Activated CD4-positive, alpha-beta memory T cell treated with anti-CD3 and anti-CD28 coated beads for 36 hours (primary cell): ENCODE results near the gene COL9A2. TPM values are rescaled to one million over a fixed set of nuclear protein-coding genes. Genes with fewer than 3 reads are reported as not detected.

Source experiments
- CTCF ChIA-PET: fragments of 350-600 bp; sonication (Branson Sonifier 250); formaldehyde crosslinking; loops from one replicate; lab custom pipeline; 2021; ENCODE audit warnings: antibody characterized with exemption, inconsistent platforms; lab: Charles Lee
- POLR2A ChIA-PET: fragments of 350-600 bp; sonication (Branson Sonifier 250); formaldehyde crosslinking; loops from one replicate; lab custom pipeline; 2021; ENCODE audit warnings: antibody characterized with exemption; lab: Charles Lee
- DNase-seq: peaks from one replicate; pipeline ENCODE4 v3.0.0-alpha.2; 2020
- H3K27ac Mint-ChIP-seq: one replicate; pipeline ENCODE4 v1.8.0; 2021; ENCODE audit warnings: mixed read lengths
- H3K27me3 Mint-ChIP-seq: one replicate; pipeline ENCODE4 v1.8.0; 2021; ENCODE audit warnings: mixed read lengths
- H3K36me3 Mint-ChIP-seq: one replicate; pipeline ENCODE4 v1.8.0; 2021; ENCODE audit warnings: mixed read lengths
- H3K4me1 Mint-ChIP-seq: one replicate; pipeline ENCODE4 v1.8.0; 2021; ENCODE audit warnings: low read depth, mixed read lengths
- H3K4me3 Mint-ChIP-seq: one replicate; pipeline ENCODE4 v1.8.0; 2021; ENCODE audit warnings: mild to moderate bottlenecking, mixed read lengths
- H3K9me3 Mint-ChIP-seq: one replicate; pipeline ENCODE4 v1.8.0; 2021; ENCODE audit warnings: mixed read lengths
- intact Hi-C: fragments of 100-400 bp; cut with micrococcal nuclease; formaldehyde crosslinking; loops from one replicate; pipeline ENCODE4 v1.15.1; 2023
- total RNA-seq, 2 experiments: library from RNA; stranded (reverse); gene quantifications; one replicate each; pipeline ENCODE4 v1.2.3, GENCODE V29; 2021

COL9A2 gene
- total RNA-seq, 2 experiments from 2014 or later: 11.7 to 13.1 TPM

DNA sequence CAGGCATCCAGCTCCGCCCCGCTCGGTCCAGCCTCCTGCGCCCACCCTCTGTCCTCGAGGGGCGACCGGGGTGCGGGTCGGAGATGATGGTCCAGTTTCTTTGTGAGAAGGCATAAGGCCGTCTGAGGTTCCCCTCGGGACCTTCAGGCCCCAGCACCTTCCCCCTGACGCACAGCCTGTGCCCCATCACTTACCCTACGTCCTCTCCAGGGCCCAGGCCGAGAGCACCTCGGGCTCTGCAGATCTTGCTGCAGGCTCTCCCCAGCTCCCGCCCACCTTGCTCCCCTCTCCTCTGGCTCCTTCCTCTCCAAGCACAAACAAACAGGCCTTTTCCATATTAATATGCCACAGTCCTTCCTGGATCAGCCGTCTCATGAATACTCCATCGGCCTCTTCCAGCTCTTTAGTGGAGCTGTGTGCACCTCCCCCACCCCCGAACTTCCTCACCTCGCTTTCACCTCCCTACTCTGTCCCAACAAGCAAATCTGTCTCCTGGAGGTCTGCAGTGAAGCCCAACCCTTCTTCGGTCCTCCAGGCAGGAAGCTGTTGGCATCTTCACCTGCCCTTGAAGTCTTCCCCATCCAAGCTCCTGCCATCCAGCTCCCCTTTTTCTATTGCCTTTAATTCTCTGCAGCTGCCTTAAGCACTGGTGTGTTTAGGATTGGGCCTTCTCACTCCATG is 448 bp upstream of the COL9A2 start:
- Mint-ChIP-seq H3K27ac (no peak overlapping the region), H3K4me1 (peaks cover 42% of the 10 kb centered on the region), H3K36me3 (peaks cover 2% of the 10 kb centered on the region), H3K4me3 (peak overlapping the region; percentile 30), H3K9me3 (no peaks in the 10 kb centered on the region), H3K27me3 (peaks cover 9% of the 10 kb centered on the region)
- CTCF ChIA-PET: interaction anchor here (0.6 to 7.5 kb wide), 8 partner anchors 15 to 174 kb away, joined by 3 to 96 read pairs (median 18); no protein-coding TSS in a partner anchor
- POLR2A ChIA-PET: interaction anchor here (1.1 kb wide), 1 partner anchor 165 kb away, joined by 3 read pairs; no protein-coding TSS in a partner anchor
- no peak for DNase-seq
- intact Hi-C loops: loop anchor here (5.0 kb wide), 1 partner anchor 60 kb away; the partner anchor contains the start of gene ZMPSTE24

DNA sequence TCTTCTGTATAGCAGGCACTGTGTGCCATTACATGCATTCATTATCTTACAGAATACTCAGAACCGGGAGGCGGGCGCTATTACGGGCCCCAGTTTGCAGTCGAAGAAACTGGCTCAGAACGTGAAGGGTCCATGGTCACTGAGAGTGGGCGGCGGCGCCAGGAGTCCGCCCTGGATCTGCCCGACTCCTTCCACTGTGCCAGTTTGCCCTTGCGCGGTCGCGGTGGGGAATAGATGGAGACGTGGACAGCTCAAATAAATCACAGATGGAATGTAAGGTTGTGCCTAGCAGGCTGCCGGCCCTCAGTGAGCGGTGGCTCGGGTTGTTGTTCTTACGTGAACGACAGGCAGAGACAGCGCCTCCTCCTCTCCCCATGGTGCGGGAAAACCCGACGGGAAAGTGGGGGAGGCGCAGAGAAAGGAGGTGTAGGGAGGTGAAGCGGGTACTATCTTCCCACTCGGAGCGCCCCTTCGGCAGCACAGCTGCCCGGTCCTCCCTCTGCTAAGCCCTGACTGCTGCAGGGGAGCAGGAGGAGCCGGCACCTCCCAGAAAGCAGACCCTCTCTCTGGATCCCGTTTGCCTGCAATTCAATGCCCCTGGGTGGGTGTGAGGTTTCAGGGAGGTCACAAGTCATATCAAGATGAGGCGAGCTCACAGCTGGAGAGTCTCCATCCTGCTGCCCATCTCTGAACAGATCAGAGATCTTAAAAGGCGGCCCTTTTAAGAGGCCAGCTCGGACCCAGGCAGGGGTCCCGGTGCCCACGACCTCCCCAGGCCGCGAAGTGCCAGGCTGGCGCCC is 1.1 kb downstream of the COL9A2 start:
- CTCF ChIA-PET: interaction anchor here (0.6 to 7.5 kb wide), 26 partner anchors 18 to 650 kb away, joined by 3 to 96 read pairs (median 4); partner anchors contain the start of gene ZMPSTE24
- Mint-ChIP-seq H3K27ac (peak overlapping the region; percentile 56), H3K4me1 (peaks cover 47% of the 10 kb centered on the region)

GRCh38 chr1:40315239-40315794 is 1.8 kb downstream of the COL9A2 start:
- POLR2A ChIA-PET: interaction anchor here (1.1 to 1.3 kb wide), 4 partner anchors 20 to 74 kb away, joined by 3 to 5 read pairs (median 4); partner anchors contain the start of gene SMAP2
- Mint-ChIP-seq H3K4me1 (peaks cover 47% of the 10 kb centered on the region), H3K27me3 (peaks cover 9% of the 10 kb centered on the region)

More for the DNA sequence above, 1.1 kb downstream of the COL9A2 start:
- DNase-seq: peak; percentile 56
- peak overlapping the region; percentile 85 for H3K4me3 Mint-ChIP-seq
- H3K27me3 Mint-ChIP-seq: peaks cover 9% of the 10 kb centered on the region
- H3K9me3 Mint-ChIP-seq: no peaks in the 10 kb centered on the region
- POLR2A ChIA-PET: interaction anchor here (0.9 to 1.3 kb wide), 5 partner anchors 20 to 82 kb away, joined by 3 to 5 read pairs (median 3); partner anchors contain the start of gene SMAP2
- intact Hi-C loops: loop anchor here (1.0 to 5.0 kb wide), 4 partner anchors 23 to 163 kb away; partner anchors contain the start of gene ZMPSTE24
- H3K36me3 Mint-ChIP-seq: peaks cover 2% of the 10 kb centered on the region

GRCh38 chr1:40314721-40315238 is 2.3 kb downstream of the COL9A2 start:
- no peak for DNase-seq
- Mint-ChIP-seq H3K9me3 (no peaks in the 10 kb centered on the region), H3K4me1 (peaks cover 47% of the 10 kb centered on the region), H3K4me3 (peak overlapping the region; percentile 85), H3K36me3 (peaks cover 2% of the 10 kb centered on the region), H3K27ac (peak overlapping the region; percentile 64), H3K27me3 (peaks cover 9% of the 10 kb centered on the region)
- intact Hi-C loops: loop anchor here (1.0 to 5.0 kb wide), 4 partner anchors 24 to 161 kb away; partner anchors contain the start of gene ZMPSTE24
- ChIA-PET POLR2A (interaction anchor here (1.1 to 1.3 kb wide), 3 partner anchors 19 to 73 kb away, joined by 3 to 5 read pairs (median 3); partner anchors contain the start of gene SMAP2), CTCF (interaction anchor here (0.6 to 7.5 kb wide), 33 partner anchors 16 to 412 kb away, joined by 3 to 96 read pairs (median 4); partner anchors contain the start of genes PPT1 and ZMPSTE24)

More at GRCh38 chr1:40315239-40315794, 1.8 kb downstream of the COL9A2 start:
- peaks cover 2% of the 10 kb centered on the region for H3K36me3 Mint-ChIP-seq
- CTCF ChIA-PET: interaction anchor here (0.6 to 7.5 kb wide), 40 partner anchors 17 to 649 kb away, joined by 3 to 96 read pairs (median 4); partner anchors contain the start of genes PPT1 and ZMPSTE24
- no peaks in the 10 kb centered on the region for H3K9me3 Mint-ChIP-seq
- peak; percentile 91 for DNase-seq
- H3K4me3 Mint-ChIP-seq: peak overlapping the region; percentile 85
- intact Hi-C loops: loop anchor here (1.0 to 5.0 kb wide), 4 partner anchors 23 to 162 kb away; partner anchors contain the start of gene ZMPSTE24
- H3K27ac Mint-ChIP-seq: no peak overlapping the region

GRCh38 chr1:40313958-40314720 is 2.9 kb downstream of the COL9A2 start:
- H3K27me3 Mint-ChIP-seq: peaks cover 9% of the 10 kb centered on the region
- intact Hi-C loops: loop anchor here (2.0 kb wide), 1 partner anchor 25 kb away; no protein-coding TSS in a partner anchor
- peaks cover 45% of the 10 kb centered on the region for H3K4me1 Mint-ChIP-seq
- ChIA-PET POLR2A (interaction anchor here (1.1 to 1.3 kb wide), 2 partner anchors 18 to 73 kb away, joined by 3 read pairs; no protein-coding TSS in a partner anchor), CTCF (interaction anchor here (0.7 to 7.5 kb wide), 22 partner anchors 16 to 237 kb away, joined by 3 to 96 read pairs (median 4); partner anchors contain the start of genes PPT1 and ZMPSTE24)
- H3K9me3 Mint-ChIP-seq: no peaks in the 10 kb centered on the region
- no peak for DNase-seq
- peak overlapping the region; percentile 64 for H3K27ac Mint-ChIP-seq
- peaks cover 2% of the 10 kb centered on the region for H3K36me3 Mint-ChIP-seq
- H3K4me3 Mint-ChIP-seq: no peak overlapping the region

DNA sequence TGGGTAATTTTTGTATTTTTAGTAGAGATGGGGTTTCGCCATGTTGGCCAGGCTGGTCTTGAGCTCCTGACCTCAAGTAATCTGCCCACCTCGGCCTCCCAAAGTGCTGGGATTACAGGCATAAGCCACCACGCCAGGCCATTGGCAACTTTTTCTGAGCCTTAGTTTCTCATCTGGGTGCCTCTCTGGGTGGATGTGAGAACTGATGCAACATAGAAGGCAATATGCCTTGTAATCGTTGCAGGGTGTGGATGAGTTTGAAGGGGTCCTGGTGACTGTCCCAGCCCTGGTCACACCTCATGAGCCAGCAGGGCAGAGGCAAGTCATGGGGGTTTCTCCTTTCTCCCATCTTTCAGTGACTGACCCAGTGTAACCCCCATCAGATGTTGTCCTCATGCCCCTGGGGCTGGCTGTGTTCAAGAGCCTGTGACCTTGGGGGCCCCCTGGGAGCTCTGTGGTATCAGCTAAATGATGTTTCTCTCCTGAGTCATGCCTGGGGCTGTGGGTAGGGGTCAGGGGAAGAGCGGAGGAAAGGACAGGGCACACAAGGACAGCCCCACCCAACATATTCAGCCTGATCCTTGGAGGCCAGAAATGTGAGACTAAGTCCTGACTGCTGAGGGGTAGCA is 3.6 kb downstream of the COL9A2 start:
- Mint-ChIP-seq H3K4me3 (no peak overlapping the region), H3K9me3 (no peaks in the 10 kb centered on the region), H3K27ac (no peak overlapping the region), H3K27me3 (peaks cover 9% of the 10 kb centered on the region), H3K4me1 (peaks cover 38% of the 10 kb centered on the region), H3K36me3 (peaks cover 2% of the 10 kb centered on the region)
- intact Hi-C loops: no loop called here
- POLR2A ChIA-PET: no interaction called here
- CTCF ChIA-PET: interaction anchor here (4.3 to 7.5 kb wide), 4 partner anchors 26 to 170 kb away, joined by 28 to 96 read pairs (median 61); no protein-coding TSS in a partner anchor
- DNase-seq: no peak

GRCh38 chr1:40312238-40313205 is 4.6 kb downstream of the COL9A2 start:
- Mint-ChIP-seq H3K4me1 (peaks cover 32% of the 10 kb centered on the region), H3K27me3 (peaks cover 3% of the 10 kb centered on the region), H3K9me3 (no peaks in the 10 kb centered on the region), H3K27ac (peak overlapping the region; percentile 25), H3K36me3 (no peaks in the 10 kb centered on the region), H3K4me3 (peak overlapping the region; percentile 52)
- peak; percentile 68 for DNase-seq
- POLR2A ChIA-PET: no interaction called here
- CTCF ChIA-PET: interaction anchor here (4.3 to 6.6 kb wide), 2 partner anchors 160 to 169 kb away, joined by 28 to 82 read pairs; no protein-coding TSS in a partner anchor
- intact Hi-C loops: no loop called here

DNA sequence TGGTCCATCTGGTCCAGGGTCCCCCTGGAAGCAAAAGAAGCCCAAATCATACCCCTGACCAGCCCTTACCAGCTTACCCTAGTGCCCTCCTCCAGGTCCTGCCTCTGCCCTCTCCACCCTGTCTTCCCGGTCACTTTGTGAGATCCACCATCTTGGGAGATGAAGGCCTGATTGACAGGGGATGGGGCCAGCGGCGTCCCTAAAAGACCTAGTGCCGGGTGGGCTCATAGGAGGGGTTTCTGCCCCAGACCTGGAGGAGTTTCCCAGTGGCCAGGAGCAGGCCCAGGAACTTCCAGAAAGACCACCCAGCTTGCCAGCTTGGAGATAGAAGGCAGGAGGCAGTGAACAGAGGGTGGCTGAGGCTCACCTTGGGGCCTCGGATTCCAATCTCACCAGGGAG is 5.4 kb downstream of the COL9A2 start:
- peaks cover 31% of the 10 kb centered on the region for H3K4me1 Mint-ChIP-seq
- no peak overlapping the region for H3K27ac Mint-ChIP-seq
- ChIA-PET CTCF (interaction anchor here (6.6 kb wide), 1 partner anchor 159 kb away, joined by 82 read pairs; no protein-coding TSS in a partner anchor), POLR2A (no interaction called here)
- H3K27me3 Mint-ChIP-seq: no peaks in the 10 kb centered on the region
- H3K9me3 Mint-ChIP-seq: no peaks in the 10 kb centered on the region
- intact Hi-C loops: no loop called here
- no peak overlapping the region for H3K4me3 Mint-ChIP-seq
- H3K36me3 Mint-ChIP-seq: no peaks in the 10 kb centered on the region
- DNase-seq: no peak

DNA sequence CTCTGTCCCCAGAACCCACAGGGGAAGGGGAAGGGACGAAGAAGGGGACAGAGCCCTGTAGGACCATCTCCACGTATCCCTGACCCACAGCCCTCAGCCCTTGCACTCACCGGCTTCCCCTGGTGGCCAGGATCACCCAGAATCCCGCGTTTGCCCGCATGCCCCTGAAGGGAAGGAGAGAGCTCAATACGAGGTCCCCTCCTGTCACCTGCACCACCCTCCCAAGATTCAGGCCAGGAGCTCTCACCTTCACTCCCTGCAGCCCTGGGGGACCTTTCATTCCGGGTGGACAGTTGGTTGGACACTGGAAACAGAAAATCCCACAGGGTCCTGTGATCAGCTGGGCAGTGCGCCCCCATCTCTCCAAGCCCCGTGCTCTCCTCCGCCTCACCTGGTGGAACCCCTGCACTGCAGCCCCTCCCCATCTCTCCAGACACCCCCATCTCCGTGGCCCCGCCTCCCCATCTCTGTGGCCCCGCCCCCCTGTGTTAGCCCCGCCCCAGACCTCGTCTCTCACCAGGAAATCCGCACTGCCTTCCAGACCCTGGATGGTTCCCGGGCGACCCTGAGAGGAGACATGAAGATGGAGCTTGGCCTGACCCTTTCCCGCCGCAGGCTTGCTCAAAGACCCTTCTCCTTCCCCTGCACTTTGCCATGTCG is 6.0 kb downstream of the COL9A2 start:
- ChIA-PET POLR2A (interaction anchor here (0.6 kb wide), 1 partner anchor 48 kb away, joined by 4 read pairs; no protein-coding TSS in a partner anchor), CTCF (interaction anchor here (1.3 kb wide), 1 partner anchor 167 kb away, joined by 3 read pairs; no protein-coding TSS in a partner anchor)
- H3K4me3 Mint-ChIP-seq: no peak overlapping the region
- DNase-seq: no peak
- peaks cover 31% of the 10 kb centered on the region for H3K4me1 Mint-ChIP-seq
- H3K27ac Mint-ChIP-seq: no peak overlapping the region
- H3K36me3 Mint-ChIP-seq: no peaks in the 10 kb centered on the region
- intact Hi-C loops: no loop called here
- no peaks in the 10 kb centered on the region for H3K27me3 Mint-ChIP-seq
- no peaks in the 10 kb centered on the region for H3K9me3 Mint-ChIP-seq
